HEK293T (cell line): ENCODE results near the gene ANKS1B.

Source experiments
- CTCF ChIA-PET: fragments of 350-600 bp; formaldehyde crosslinking; extraction: SDS; loops from one replicate; lab custom pipeline; 2021; ENCODE audit warnings: antibody characterized with exemption, inconsistent platforms; lab: Yijun Ruan, JAX
- POLR2A ChIA-PET: fragments of 350-600 bp; formaldehyde crosslinking; extraction: SDS; loops from one replicate; lab custom pipeline; 2020; ENCODE audit warnings: antibody characterized with exemption, inconsistent platforms; lab: Yijun Ruan, JAX
- DNase-seq: peaks from one replicate; pipeline ENCODE4 v3.0.0; 2012; ENCODE audit warnings: mixed read lengths; ENCODE audit errors: extremely low spot score
- ARNT ChIP-seq: fragments of 450-650 bp; IDR thresholded peaks from 2 replicates; pipeline ENCODE4 v1.6.1; 2017; ENCODE audit warnings: mild to moderate bottlenecking
- BHLHE40 ChIP-seq: fragments of 450-650 bp; IDR thresholded peaks from 2 replicates; pipeline ENCODE4 v1.6.1; 2016; ENCODE audit warnings: mild to moderate bottlenecking, moderate library complexity, borderline replicate concordance
- CTBP1 ChIP-seq: fragments of 450-650 bp; IDR thresholded peaks from 2 replicates; pipeline ENCODE4 v1.6.1; 2016; ENCODE audit warnings: borderline replicate concordance
- ELF4 ChIP-seq: fragments of 450-650 bp; IDR thresholded peaks from 2 replicates; pipeline ENCODE4 v1.6.1; 2017; ENCODE audit warnings: antibody characterized with exemption
- FOXA1 ChIP-seq: fragments of 450-650 bp; IDR thresholded peaks from 2 replicates; pipeline ENCODE4 v1.6.1; 2016; ENCODE audit warnings: mild to moderate bottlenecking
- FOXK2 ChIP-seq: fragments of 450-650 bp; IDR thresholded peaks from 2 replicates; pipeline ENCODE4 v1.6.1; 2016; ENCODE audit warnings: mild to moderate bottlenecking
- FOXM1 ChIP-seq: fragments of 450-650 bp; IDR thresholded peaks from 2 replicates; pipeline ENCODE4 v1.6.1; 2017; ENCODE audit warnings: mild to moderate bottlenecking, borderline replicate concordance
- HDGF ChIP-seq: fragments of 450-650 bp; IDR thresholded peaks from 2 replicates; pipeline ENCODE4 v1.6.1; 2017; ENCODE audit warnings: antibody characterized with exemption, borderline replicate concordance
- L3MBTL2 ChIP-seq: fragments of 450-650 bp; conservative IDR thresholded peaks from 2 replicates; pipeline ENCODE4 v1.6.1; 2016; ENCODE audit warnings: mild to moderate bottlenecking
- LEF1 ChIP-seq: fragments of 450-650 bp; IDR thresholded peaks from 2 replicates; pipeline ENCODE4 v1.6.1; 2017; ENCODE audit warnings: mild to moderate bottlenecking, borderline replicate concordance
- NFRKB ChIP-seq: fragments of 450-650 bp; IDR thresholded peaks from 2 replicates; pipeline ENCODE4 v1.6.1; 2016; ENCODE audit warnings: mild to moderate bottlenecking, moderate library complexity
- PKNOX1 ChIP-seq: fragments of 450-650 bp; IDR thresholded peaks from 2 replicates; pipeline ENCODE4 v1.6.1; 2016
- SP1 ChIP-seq: fragments of 450-650 bp; IDR thresholded peaks from 2 replicates; pipeline ENCODE4 v1.6.1; 2017
- SUZ12 ChIP-seq: fragments of 450-650 bp; IDR thresholded peaks from 2 replicates; pipeline ENCODE4 v1.6.1; 2016; ENCODE audit warnings: mild to moderate bottlenecking
- TARDBP ChIP-seq: fragments of 450-650 bp; IDR thresholded peaks from 2 replicates; pipeline ENCODE4 v1.6.1; 2016
- ZNF384 ChIP-seq: fragments of 450-650 bp; IDR thresholded peaks from 2 replicates; pipeline ENCODE4 v1.6.1; 2016

Gene ANKS1B

DNA sequence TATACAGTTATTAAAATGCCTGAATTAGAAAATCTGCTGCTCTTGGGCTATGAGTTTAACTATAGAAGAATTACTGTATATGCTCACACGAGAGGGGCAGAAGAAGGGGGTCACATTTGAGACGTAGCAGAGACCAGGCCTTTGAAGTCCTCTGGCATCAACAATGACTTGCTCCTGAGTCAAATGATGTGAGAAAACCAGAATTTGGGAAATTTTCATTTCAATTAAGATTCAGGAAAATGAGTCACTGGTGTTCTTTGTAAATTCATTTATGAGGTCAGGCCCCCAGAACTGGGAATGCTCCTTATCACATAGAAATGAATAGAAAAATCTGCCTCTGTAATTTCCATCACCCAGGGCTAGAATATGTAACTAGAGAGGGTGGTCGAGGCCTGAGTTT is 1246.7 kb downstream of the ANKS1B start:
- no peak for TF ChIP-seq PKNOX1
- TF ChIP-seq L3MBTL2 = no peak
- TF ChIP-seq LEF1 = no peak
- TF ChIP-seq ARNT = no peak
- TF ChIP-seq NFRKB = no peak
- no peak for TF ChIP-seq CTBP1
- no peak for TF ChIP-seq HDGF
- no peak for DNase-seq
- ChIA-PET CTCF (no interaction called here), POLR2A (no interaction called here)

GRCh38 chr12:98737322-98737712 is 1247.4 kb downstream of the ANKS1B start:
- CTCF ChIA-PET = interaction anchor here (1.2 kb wide), 1 partner anchor 15 kb away, joined by 3 read pairs; no protein-coding TSS in a partner anchor
- POLR2A ChIA-PET = no interaction called here
- no peak for TF ChIP-seq FOXK2
- no peak for TF ChIP-seq HDGF
- no peak for TF ChIP-seq FOXA1
- TF ChIP-seq FOXM1 = no peak
- no peak for TF ChIP-seq PKNOX1
- TF ChIP-seq TARDBP = no peak
- no peak for TF ChIP-seq BHLHE40
- no peak for TF ChIP-seq LEF1
- TF ChIP-seq CTBP1 = no peak
- no peak for TF ChIP-seq ELF4
- TF ChIP-seq ZNF384 = no peak
- TF ChIP-seq ARNT = no peak
- no peak for DNase-seq

DNA sequence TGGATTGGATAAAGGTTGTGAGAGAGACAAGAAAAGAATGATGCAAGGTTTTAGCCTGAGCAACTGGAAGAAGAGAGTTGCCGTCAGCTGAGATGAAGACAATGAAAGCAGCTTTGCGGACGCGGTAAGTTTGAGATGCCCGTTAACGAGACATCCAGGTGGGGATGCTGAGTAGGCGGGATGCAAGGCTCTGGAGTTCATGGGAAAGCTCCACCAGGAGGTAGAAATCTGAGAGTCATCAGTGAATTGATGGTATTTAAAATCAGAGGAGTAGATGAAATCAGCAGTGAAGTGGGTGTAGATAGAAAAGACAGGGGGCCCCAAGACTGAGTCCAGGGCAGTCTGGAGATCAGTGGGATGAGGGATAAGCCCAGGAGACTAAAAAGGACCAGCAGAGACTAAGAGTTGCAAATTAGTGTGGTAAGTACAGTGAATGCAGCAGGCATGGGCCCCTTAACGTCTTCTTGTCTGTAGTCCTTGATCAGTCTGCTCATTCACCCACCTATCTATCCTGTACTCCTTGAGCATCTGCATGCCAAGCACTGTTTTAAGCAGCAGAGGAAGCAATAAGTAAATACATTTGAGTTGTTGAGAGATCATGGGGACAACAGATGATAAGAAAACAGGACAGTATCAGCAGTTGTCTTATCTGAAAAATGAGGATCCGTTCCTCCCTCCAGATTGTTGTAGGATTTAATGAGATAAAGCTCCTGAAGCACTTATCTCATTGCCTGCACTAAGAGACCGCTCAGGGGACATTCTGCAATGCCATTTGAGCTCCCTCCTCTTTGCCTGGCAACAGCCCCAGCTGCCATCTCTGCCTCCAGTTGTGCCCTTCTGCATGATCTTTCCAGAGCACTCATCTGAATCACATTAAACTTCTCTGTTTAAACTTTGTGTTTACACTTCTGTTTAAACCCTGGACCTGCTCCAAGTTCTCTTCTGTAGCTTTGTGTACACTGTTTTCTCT is 1248.1 kb downstream of the ANKS1B start:
- POLR2A ChIA-PET = no interaction called here
- TF ChIP-seq FOXK2 = no peak
- DNase-seq = no peak
- CTCF ChIA-PET = interaction anchor here (0.5 to 1.2 kb wide), 2 partner anchors 14 to 78 kb away, joined by 3 read pairs; no protein-coding TSS in a partner anchor

DNA sequence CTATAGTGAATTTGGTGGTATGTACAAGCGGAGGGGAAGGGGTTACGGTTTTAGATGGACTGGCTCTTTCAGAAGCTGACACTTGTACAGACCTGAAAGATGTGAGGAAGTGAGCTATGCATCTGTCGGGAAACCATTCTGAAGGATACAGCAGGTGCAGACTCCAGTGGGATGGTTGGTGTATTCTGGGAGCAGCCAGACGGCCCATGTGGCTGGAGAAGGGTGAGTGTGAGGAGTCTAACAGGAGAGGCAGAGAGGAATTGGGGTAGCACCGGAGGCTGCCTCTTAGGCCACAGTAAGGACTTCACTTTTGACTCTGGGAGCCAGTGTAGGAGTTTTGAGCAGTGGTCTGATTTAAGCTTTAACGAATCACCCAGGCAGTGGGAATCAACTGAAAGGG is 1248.9 kb downstream of the ANKS1B start:
- no peak for DNase-seq
- ChIA-PET CTCF (interaction anchor here (0.5 kb wide), 1 partner anchor 79 kb away, joined by 3 read pairs; no protein-coding TSS in a partner anchor), POLR2A (no interaction called here)
- TF ChIP-seq FOXM1 = no peak
- no peak for TF ChIP-seq L3MBTL2
- TF ChIP-seq LEF1 = no peak
- TF ChIP-seq TARDBP = no peak
- no peak for TF ChIP-seq FOXA1
- no peak for TF ChIP-seq FOXK2
- no peak for TF ChIP-seq CTBP1
- TF ChIP-seq NFRKB = no peak
- TF ChIP-seq ARNT = no peak
- no peak for TF ChIP-seq SUZ12
- no peak for TF ChIP-seq ELF4
- TF ChIP-seq ZNF384 = no peak
- TF ChIP-seq SP1 = no peak
- TF ChIP-seq BHLHE40 = no peak
- no peak for TF ChIP-seq PKNOX1
- no peak for TF ChIP-seq HDGF

DNA sequence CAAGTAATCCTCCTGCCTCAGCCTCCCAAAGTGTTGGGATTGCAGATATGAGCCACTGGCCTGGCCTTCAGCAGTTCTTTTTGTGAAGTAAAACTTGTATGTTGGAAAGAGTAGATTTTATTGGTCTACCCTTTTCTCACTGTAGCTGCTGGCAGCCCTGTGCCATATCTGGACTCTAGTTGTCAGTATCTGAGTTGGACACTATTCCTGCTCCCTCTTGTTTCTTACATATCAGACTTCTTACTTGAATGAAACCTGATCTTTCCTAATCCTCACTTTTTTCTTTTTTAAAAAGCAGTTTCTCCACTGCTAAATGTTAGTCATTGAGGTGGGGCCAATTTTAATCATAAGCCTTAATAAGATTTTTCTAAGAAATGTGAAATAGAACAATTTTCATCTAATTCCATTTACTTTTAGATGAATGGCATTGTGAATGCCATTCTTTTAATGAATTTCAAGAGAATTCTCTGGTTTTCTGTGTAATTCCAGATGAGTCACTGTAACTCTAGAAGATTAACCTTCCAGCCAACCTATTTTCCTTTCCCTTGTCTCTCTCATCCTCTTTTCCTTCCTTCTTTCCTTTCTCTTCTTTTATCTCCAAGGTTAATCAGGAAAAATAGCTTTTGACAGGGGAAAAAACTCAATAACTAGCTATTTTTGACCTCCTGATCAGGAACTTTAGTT is 1250.9 kb downstream of the ANKS1B start:
- DNase-seq = no peak
- POLR2A ChIA-PET = no interaction called here
- TF ChIP-seq SP1 (no peak), FOXM1 (no peak), HDGF (no peak), NFRKB (no peak), PKNOX1 (no peak), FOXK2 (no peak), CTBP1 (no peak), LEF1 (no peak), ZNF384 (no peak), BHLHE40 (no peak), FOXA1 (no peak), ELF4 (no peak), ARNT (no peak)
- CTCF ChIA-PET = no interaction called here
